Effector memory CD4-positive, alpha-beta T cell (primary cell): ENCODE data around the gene TEX9.
"Not testable (repeated sequence)": the region's sequence is repeated elsewhere in the genome, so short reads cannot be mapped to it uniquely, and the experiment has no call there.

Experiments used
- DNase-seq, 3 donors: peaks; one replicate each; pipeline ENCODE4 v3.0.0-alpha.2; 2020
- H3K27ac ChIP-seq: 2 replicates; pipeline ENCODE4 v1.7.0; 2013; ENCODE audit warnings: mild to moderate bottlenecking, low read length, moderate library complexity; ENCODE audit not compliant: insufficient read depth, poor library complexity, severe bottlenecking
- H3K27me3 ChIP-seq: replicated peaks from 2 replicates; pipeline ENCODE4 v1.7.0; 2013; ENCODE audit warnings: mild to moderate bottlenecking, low read length; ENCODE audit not compliant: insufficient read depth, control insufficient read depth, poor library complexity, severe bottlenecking
- H3K36me3 ChIP-seq: 2 replicates; pipeline ENCODE4 v1.7.0; 2013; ENCODE audit warnings: mild to moderate bottlenecking, low read length, moderate library complexity; ENCODE audit not compliant: control insufficient read depth, insufficient read depth
- H3K4me1 ChIP-seq: 2 replicates; pipeline ENCODE4 v1.7.0; 2013; ENCODE audit warnings: low read length, mild to moderate bottlenecking; ENCODE audit not compliant: control insufficient read depth, insufficient read depth, poor library complexity, severe bottlenecking
- H3K4me3 ChIP-seq: 2 replicates; pipeline ENCODE4 v1.7.0; 2013; ENCODE audit warnings: low read length, low read depth, mild to moderate bottlenecking; ENCODE audit not compliant: insufficient read depth, poor library complexity, severe bottlenecking
- H3K9me3 ChIP-seq: 2 replicates; pipeline ENCODE4 v1.7.0; 2013; ENCODE audit warnings: mild to moderate bottlenecking, low read length, moderate library complexity; ENCODE audit not compliant: control insufficient read depth

Gene TEX9

DNA sequence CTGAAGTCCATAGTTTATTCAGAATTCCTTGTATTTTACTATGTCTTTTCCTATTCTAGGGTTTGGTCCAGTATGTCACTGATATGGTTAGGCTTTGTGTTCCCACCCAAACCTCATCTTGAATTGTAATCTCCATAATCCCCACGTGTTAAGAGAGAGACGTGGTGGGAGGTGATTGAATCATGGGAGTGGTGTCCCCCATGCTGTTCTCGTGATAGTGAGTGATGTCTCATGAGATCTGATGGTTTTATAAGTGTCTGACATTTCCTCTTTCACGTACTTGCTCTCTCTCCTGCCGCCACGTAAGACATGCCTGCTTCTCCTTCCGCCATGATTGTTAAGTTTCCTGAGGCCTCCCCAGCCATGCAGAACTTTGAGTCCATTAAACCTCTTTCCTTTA lies 6.6 kb upstream of the TEX9 start:
- Histone ChIP-seq H3K4me1 (no peaks in the 10 kb centered on the region), H3K4me3 (no peak overlapping the region), H3K36me3 (no peaks in the 10 kb centered on the region), H3K27me3 (no peaks in the 10 kb centered on the region), H3K27ac (no peak overlapping the region), H3K9me3 (no peaks in the 10 kb centered on the region)
- no peak for DNase-seq

DNA sequence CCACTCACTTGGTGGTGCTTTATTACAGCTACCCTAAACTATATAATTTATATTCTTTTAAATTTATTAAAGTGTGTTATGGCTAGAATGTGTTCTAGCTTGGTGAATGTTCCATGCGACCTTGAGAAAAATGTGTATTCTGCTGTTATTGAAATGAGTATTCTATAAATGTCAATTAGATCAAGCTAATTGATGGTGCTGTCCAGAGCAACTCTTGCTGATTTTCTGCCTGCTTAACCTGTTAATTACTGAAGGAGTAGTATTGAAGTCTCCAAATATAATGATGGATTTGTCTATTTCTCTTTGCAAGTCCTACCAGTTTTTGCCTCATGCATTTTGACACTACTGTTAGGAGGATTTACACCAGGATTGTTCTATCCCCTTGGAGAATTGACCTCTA lies 3.2 kb upstream of the TEX9 start:
- Histone ChIP-seq H3K27me3 (no peaks in the 10 kb centered on the region), H3K4me1 (no peaks in the 10 kb centered on the region), H3K4me3 (no peak overlapping the region), H3K36me3 (no peaks in the 10 kb centered on the region), H3K9me3 (no peaks in the 10 kb centered on the region), H3K27ac (no peak overlapping the region)
- no peak for DNase-seq

- Histone ChIP-seq H3K27me3 (no peaks in the 10 kb centered on the region), H3K36me3 (no peaks in the 10 kb centered on the region), H3K4me3 (no peak overlapping the region), H3K27ac (no peak overlapping the region), H3K9me3 (no peaks in the 10 kb centered on the region), H3K4me1 (no peaks in the 10 kb centered on the region)
- DNase-seq = no peak
These were observed 985 bp downstream of the TEX9 start for GRCh38 chr15:56366211-56366610.

GRCh38 chr15:56367156-56367555 lies 1.9 kb downstream of the TEX9 start:
- H3K4me3 ChIP-seq = no peak overlapping the region
- DNase-seq = no peak

DNA sequence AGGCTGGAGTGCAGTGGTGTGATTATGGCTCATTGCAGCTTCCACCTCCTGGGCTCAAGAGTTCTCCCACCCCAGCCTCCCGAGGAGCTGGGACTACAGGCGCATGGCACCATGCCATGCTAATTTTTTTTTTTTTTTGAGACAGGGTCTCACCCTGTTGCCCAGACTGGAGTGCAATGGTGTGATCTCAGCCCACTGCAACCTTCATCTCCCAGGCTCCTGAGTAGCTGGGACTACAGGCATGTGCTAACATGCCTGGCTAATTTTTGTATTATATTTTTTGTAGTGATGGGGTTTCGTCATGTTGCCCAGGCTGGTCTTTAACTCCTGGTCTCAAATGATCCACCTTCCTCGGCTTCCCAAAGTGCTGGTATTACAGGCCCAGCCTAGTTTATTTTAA lies 4.0 kb downstream of the TEX9 start:
- Histone ChIP-seq H3K27me3 (no peaks in the 10 kb centered on the region), H3K36me3 (no peaks in the 10 kb centered on the region), H3K9me3 (no peaks in the 10 kb centered on the region), H3K4me3 (no peak overlapping the region), H3K27ac (no peak overlapping the region), H3K4me1 (no peaks in the 10 kb centered on the region)
- no peak for DNase-seq

More at GRCh38 chr15:56367156-56367555, 1.9 kb downstream of the TEX9 start:
- Histone ChIP-seq H3K27ac (no peak overlapping the region), H3K4me1 (no peaks in the 10 kb centered on the region), H3K27me3 (no peaks in the 10 kb centered on the region), H3K36me3 (no peaks in the 10 kb centered on the region), H3K9me3 (no peaks in the 10 kb centered on the region)

GRCh38 chr15:56371495-56372147 lies 6.4 kb downstream of the TEX9 start:
- H3K4me3 ChIP-seq = no peak overlapping the region
- DNase-seq = no peak
- H3K9me3 ChIP-seq = no peaks in the 10 kb centered on the region
- H3K36me3 ChIP-seq = no peaks in the 10 kb centered on the region
- H3K27me3 ChIP-seq = no peaks in the 10 kb centered on the region
- H3K4me1 ChIP-seq = no peaks in the 10 kb centered on the region
- no peak overlapping the region for H3K27ac ChIP-seq

DNA sequence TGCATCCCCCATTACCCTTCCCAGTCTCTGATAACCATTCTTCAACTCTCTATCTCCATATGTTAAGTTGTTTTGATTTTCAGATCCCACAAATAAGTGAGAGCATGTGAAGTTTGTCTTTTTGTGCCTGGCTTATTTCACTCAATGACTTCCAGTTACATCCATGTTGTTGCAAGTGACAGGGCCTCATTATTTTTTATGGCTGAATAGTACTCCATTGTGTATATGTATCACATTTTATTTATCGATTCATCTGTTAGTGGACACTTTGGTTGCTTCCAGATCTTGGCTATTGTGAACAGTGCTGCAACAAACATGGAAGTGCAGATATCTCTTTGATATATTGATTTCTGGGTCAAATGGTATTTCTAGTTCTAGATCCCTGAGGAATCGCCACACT lies 9.5 kb downstream of the TEX9 start:
- not testable (repeated sequence) for H3K27ac ChIP-seq, H3K27me3 ChIP-seq, H3K4me1 ChIP-seq

DNA sequence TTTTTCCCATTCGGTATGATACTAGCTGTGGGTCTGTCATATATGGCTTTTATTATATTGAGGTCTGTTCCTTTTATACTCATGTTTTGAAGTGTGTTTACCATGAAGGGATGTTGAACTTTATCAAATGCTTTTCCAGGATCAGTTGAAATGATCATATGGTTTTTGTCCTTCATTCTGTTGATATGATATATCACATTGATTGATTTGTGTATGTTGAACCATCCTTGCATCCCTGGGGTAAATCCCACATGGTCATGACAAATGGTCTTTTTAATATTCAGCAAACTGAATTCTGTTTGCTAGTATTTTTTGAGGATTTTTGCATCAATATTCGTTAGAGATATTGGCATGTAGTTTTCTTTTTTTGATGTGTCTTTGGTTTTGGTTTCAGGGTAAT lies 12.6 kb downstream of the TEX9 start:
- H3K36me3 ChIP-seq, DNase-seq, H3K27me3 ChIP-seq, H3K9me3 ChIP-seq, H3K4me1 ChIP-seq, H3K4me3 ChIP-seq, H3K27ac ChIP-seq: not testable (repeated sequence)

More for the DNA sequence above, 9.5 kb downstream of the TEX9 start:
- H3K4me3 ChIP-seq, DNase-seq, H3K36me3 ChIP-seq, H3K9me3 ChIP-seq: not testable (repeated sequence)

DNA sequence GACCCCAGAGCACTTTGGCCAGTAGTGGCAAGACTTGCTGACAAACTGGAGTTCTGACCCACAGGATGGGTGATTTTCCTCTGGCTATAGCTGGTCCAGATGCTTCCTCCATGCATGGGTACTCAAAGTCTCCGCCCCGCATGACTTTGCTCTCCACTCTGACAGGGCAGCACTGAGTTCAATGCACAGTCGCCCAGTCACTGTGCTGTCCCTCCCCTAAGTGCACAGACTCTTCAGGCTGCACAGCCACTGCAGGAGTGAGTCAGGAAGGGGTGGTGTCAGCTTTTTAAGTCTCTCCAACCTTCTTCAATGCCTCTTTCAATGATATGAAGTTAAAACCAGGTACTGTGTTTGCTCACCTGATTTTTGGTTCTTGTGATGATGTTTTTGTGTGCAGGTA lies 17.8 kb downstream of the TEX9 start:
- no peaks in the 10 kb centered on the region for H3K4me1 ChIP-seq
- H3K27ac ChIP-seq = no peak overlapping the region
- H3K27me3 ChIP-seq = no peaks in the 10 kb centered on the region
- no peak overlapping the region for H3K4me3 ChIP-seq
- no peaks in the 10 kb centered on the region for H3K36me3 ChIP-seq
- DNase-seq = no peak
- no peaks in the 10 kb centered on the region for H3K9me3 ChIP-seq

DNA sequence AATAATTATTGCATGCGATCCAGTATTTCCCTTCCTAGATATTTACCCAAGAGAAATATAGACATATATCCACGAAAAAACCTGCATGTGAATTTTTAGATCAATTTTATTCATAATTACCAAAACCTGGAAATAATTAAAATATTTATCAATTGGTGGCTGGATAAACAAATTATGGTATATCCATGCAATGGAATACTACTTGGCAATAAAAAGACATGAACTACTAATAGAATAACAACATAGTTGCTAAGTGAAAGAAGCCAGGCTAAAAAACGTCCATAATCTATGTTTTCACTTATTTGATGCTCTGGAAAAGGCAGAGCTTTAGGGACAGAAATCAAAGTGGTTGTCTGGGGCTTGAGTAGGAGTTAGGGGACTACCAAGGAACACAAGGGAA lies 20.7 kb downstream of the TEX9 start:
- Histone ChIP-seq H3K9me3 (no peaks in the 10 kb centered on the region), H3K36me3 (no peaks in the 10 kb centered on the region), H3K4me1 (no peaks in the 10 kb centered on the region), H3K4me3 (no peak overlapping the region), H3K27me3 (no peaks in the 10 kb centered on the region), H3K27ac (no peak overlapping the region)
- no peak for DNase-seq
